Rectal smooth muscle tissue (tissue), 1 donor: ENCODE measurements around the gene PITPNC1.
"Not testable (repeated sequence)": the region's sequence is repeated elsewhere in the genome, so short reads cannot be mapped to it uniquely, and the experiment has no call there.

Experiments used
- H3K27ac ChIP-seq: one replicate; pipeline ENCODE4 v1.7.0; 2013; ENCODE audit warnings: low read depth, low read length, inconsistent platforms
- H3K27me3 ChIP-seq: one replicate; pipeline ENCODE4 v1.7.0; 2013; ENCODE audit warnings: low read length; ENCODE audit not compliant: control insufficient read depth, insufficient read depth
- H3K36me3 ChIP-seq: one replicate; pipeline ENCODE4 v1.7.0; 2013; ENCODE audit warnings: low read length; ENCODE audit not compliant: control insufficient read depth, insufficient read depth
- H3K4me1 ChIP-seq: one replicate; pipeline ENCODE4 v1.7.0; 2013; ENCODE audit warnings: low read length; ENCODE audit not compliant: control insufficient read depth, insufficient read depth
- H3K4me3 ChIP-seq: one replicate; pipeline ENCODE4 v1.7.0; 2013; ENCODE audit warnings: low read length
- H3K9ac ChIP-seq: one replicate; pipeline ENCODE4 v1.7.0; 2013; ENCODE audit warnings: low read length

The PITPNC1 gene

DNA sequence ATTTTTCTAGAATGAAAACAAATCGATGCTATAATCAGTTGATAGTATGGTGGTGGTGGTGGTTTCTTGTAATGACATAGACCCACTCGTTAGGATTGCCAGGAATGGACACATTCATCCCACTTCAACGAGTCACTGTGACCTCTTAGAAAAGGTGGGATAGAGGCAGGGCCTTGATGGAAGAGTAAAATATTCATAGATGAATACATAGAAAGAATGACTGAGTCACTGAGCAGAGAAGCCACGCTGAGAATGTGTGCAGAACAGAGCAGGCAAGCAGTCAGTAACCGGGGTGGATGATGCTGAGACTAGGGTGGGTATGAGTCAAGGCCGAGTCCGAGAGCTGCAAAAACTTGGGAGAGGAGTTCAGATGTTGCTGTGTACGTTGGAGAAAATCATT is 129.9 kb downstream of the PITPNC1 start:
- no peaks in the 10 kb centered on the region for H3K36me3 ChIP-seq
- H3K4me1 ChIP-seq: no peaks in the 10 kb centered on the region
- no peak overlapping the region for H3K9ac ChIP-seq

GRCh38 chr17:67509390-67510287 is 132.6 kb downstream of the PITPNC1 start:
- no peak overlapping the region for H3K4me3 ChIP-seq
- H3K27me3 ChIP-seq: no peaks in the 10 kb centered on the region
- H3K4me1 ChIP-seq: no peaks in the 10 kb centered on the region
- H3K27ac ChIP-seq: no peak overlapping the region
- no peak overlapping the region for H3K9ac ChIP-seq
- no peaks in the 10 kb centered on the region for H3K36me3 ChIP-seq

More for the DNA sequence above, 129.9 kb downstream of the PITPNC1 start:
- no peak overlapping the region for H3K4me3 ChIP-seq
- no peak overlapping the region for H3K27ac ChIP-seq
- no peaks in the 10 kb centered on the region for H3K27me3 ChIP-seq

DNA sequence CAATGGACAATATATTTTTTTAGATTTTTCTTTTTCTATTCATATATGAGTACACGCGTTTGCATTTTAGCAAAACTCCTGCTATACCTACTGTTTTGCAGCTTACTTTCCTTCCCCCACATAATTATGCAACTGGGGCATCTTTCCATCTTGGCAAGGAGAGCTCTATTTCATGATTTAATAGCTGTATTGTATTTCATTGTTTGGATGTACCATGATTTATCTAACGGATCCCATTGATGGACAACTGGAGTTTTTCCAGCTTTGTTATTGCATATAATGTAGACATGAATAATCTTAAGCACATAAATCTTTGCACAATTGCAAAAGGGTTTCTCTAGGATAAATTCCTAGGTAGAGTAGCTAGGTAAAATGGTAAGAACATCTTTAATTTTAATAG is 133.9 kb downstream of the PITPNC1 start:
- H3K36me3 ChIP-seq: no peaks in the 10 kb centered on the region
- no peaks in the 10 kb centered on the region for H3K27me3 ChIP-seq
- no peak overlapping the region for H3K4me3 ChIP-seq
- H3K27ac ChIP-seq: no peak overlapping the region
- H3K4me1 ChIP-seq: peaks cover 3% of the 10 kb centered on the region
- H3K9ac ChIP-seq: no peak overlapping the region

- peaks cover 3% of the 10 kb centered on the region for H3K4me1 ChIP-seq
- H3K36me3 ChIP-seq: no peaks in the 10 kb centered on the region
- H3K9ac ChIP-seq: no peak overlapping the region
- no peak overlapping the region for H3K4me3 ChIP-seq
- no peak overlapping the region for H3K27ac ChIP-seq
- H3K27me3 ChIP-seq: no peaks in the 10 kb centered on the region
Observed at GRCh38 chr17:67511804-67512203, 134.7 kb downstream of the PITPNC1 start.

- no peaks in the 10 kb centered on the region for H3K27me3 ChIP-seq
- no peak overlapping the region for H3K4me3 ChIP-seq
- H3K27ac ChIP-seq: no peak overlapping the region
- peaks cover 3% of the 10 kb centered on the region for H3K4me1 ChIP-seq
- no peaks in the 10 kb centered on the region for H3K36me3 ChIP-seq
- no peak overlapping the region for H3K9ac ChIP-seq
Observed at GRCh38 chr17:67514998-67515397, 137.9 kb downstream of the PITPNC1 start.

DNA sequence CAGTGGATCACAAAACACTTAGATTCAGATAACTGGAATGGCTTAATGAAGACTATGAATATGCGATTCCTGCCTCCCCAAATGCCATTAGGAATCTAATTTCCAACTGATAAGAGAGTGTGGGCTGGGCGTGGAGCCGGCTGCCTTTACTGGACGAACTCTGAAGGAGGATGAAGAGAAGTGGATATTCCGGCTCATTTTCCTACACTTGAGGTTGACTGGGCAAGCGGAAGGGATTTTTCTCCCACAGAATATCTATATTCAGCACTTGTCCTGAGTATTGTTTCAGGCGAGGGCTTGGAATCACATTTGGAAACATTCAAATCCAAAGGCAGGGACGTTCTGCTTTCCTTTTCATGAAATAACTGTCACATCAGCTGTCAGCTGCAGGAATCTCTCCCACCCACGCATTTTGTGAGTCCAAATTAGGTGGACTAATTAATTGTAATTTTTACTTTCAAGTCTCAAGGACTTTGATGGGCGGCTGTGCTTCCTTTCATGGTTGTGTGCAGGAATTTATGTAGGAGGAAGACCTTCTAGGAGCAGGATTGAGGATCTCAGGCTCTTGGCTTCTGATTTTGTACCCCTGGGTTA is 138.5 kb downstream of the PITPNC1 start:
- no peak overlapping the region for H3K4me3 ChIP-seq
- peaks cover 3% of the 10 kb centered on the region for H3K4me1 ChIP-seq
- H3K27me3 ChIP-seq: no peaks in the 10 kb centered on the region
- no peaks in the 10 kb centered on the region for H3K36me3 ChIP-seq
- no peak overlapping the region for H3K9ac ChIP-seq
- no peak overlapping the region for H3K27ac ChIP-seq

DNA sequence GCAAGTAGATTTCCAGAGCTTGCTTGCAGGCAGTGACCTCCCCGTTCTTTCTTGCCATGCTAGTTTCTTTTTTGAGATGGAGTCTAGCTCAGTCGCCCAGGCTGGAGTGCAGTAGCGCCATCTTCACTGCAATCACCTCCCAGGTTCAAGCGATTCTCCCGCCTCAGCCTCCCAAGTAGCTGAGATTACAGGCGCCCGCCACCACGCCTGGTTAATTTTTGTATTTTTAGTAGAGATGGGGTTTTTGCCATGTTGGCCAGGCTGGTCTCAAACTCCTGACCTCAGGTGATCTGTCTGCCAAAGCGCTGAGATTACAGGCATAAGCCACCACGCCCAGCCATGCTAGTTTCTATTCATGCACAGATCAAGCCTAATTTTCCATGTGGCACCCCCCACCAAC is 139.5 kb downstream of the PITPNC1 start:
- not testable (repeated sequence) for H3K4me1 ChIP-seq, H3K36me3 ChIP-seq, H3K27me3 ChIP-seq, H3K9ac ChIP-seq, H3K27ac ChIP-seq, H3K4me3 ChIP-seq

DNA sequence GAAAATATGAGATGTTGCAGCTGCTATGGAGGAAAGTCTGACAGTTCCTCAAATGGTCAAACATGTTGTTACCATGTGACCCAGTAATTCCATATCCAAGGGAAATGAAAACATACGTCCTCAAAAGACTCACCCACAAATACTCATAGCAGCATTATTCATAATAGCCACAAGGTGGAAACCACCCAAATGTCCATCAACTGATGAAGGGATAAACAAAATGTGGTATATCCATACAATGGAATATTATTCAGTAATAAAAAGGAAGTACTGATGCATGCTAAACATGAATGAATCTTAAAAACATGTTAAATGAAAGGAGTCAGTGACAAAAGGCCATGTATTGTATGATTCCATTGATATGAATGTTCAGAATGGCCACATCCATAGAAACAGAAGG is 140.2 kb downstream of the PITPNC1 start:
- Histone ChIP-seq H3K4me3 (no peak overlapping the region), H3K27ac (no peak overlapping the region), H3K4me1 (peaks cover 3% of the 10 kb centered on the region), H3K36me3 (no peaks in the 10 kb centered on the region), H3K9ac (no peak overlapping the region), H3K27me3 (no peaks in the 10 kb centered on the region)

DNA sequence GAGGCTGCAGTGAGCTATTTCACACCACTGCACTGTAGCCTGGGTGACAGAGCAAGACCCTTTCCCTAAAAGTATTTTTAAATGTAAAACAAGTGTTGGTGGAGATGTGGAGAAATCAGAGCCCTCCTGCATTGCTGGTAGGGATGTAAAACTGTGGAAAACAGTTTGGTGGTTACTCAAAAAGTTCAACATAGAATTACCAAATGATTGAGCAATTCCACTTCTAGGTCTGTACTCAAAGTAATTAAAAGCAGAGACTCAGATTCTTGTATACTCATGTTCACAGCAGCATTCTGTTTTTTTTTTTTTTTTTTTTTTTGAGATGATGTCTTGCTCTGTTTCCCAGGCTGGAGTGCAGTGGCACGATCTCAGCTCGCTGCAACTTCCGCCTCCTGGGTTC is 141.8 kb downstream of the PITPNC1 start:
- H3K27me3 ChIP-seq: no peaks in the 10 kb centered on the region
- no peaks in the 10 kb centered on the region for H3K36me3 ChIP-seq
- no peak overlapping the region for H3K27ac ChIP-seq
- no peak overlapping the region for H3K4me3 ChIP-seq
- H3K4me1 ChIP-seq: peaks cover 3% of the 10 kb centered on the region
- no peak overlapping the region for H3K9ac ChIP-seq

GRCh38 chr17:67519801-67520251 is 142.7 kb downstream of the PITPNC1 start:
- H3K4me1 ChIP-seq: peaks cover 3% of the 10 kb centered on the region
- H3K4me3 ChIP-seq: no peak overlapping the region
- H3K36me3 ChIP-seq: no peaks in the 10 kb centered on the region
- H3K27me3 ChIP-seq: no peaks in the 10 kb centered on the region
- H3K27ac ChIP-seq: no peak overlapping the region
- no peak overlapping the region for H3K9ac ChIP-seq

GRCh38 chr17:67520252-67520906 is 143.3 kb downstream of the PITPNC1 start:
- Histone ChIP-seq H3K36me3 (no peaks in the 10 kb centered on the region), H3K27me3 (no peaks in the 10 kb centered on the region), H3K4me1 (no peaks in the 10 kb centered on the region), H3K4me3 (no peak overlapping the region), H3K9ac (no peak overlapping the region), H3K27ac (no peak overlapping the region)

- Histone ChIP-seq H3K4me3 (no peak overlapping the region), H3K27me3 (no peaks in the 10 kb centered on the region), H3K9ac (no peak overlapping the region), H3K4me1 (no peaks in the 10 kb centered on the region), H3K36me3 (no peaks in the 10 kb centered on the region), H3K27ac (no peak overlapping the region)
Observed at GRCh38 chr17:67520916-67521774, 144.1 kb downstream of the PITPNC1 start.
